Loucy (cell line): Measurements from ENCODE around the gene KIF3B.

Experiments
- H2AFZ ChIP-seq: fragments of 200-600 bp; sonication (generic); 2 replicates; pipeline ENCODE4 v1.6.0; 2016; ENCODE audit warnings: antibody characterized with exemption, mild to moderate bottlenecking, low read length, moderate library complexity
- H3F3A ChIP-seq: fragments of 200-600 bp; 2 replicates; pipeline ENCODE4 v1.6.0; 2016; ENCODE audit warnings: antibody characterized with exemption, low read depth, mild to moderate bottlenecking
- H3K27me3 ChIP-seq: fragments of 200-600 bp; sonication (generic); 2 replicates; pipeline ENCODE4 v1.6.1; 2014; ENCODE audit warnings: low read length, mild to moderate bottlenecking; ENCODE audit not compliant: insufficient read depth, poor library complexity, severe bottlenecking
- H3K36me3 ChIP-seq: fragments of 200-600 bp; sonication (generic); 2 replicates; pipeline ENCODE4 v1.6.1; 2016; ENCODE audit warnings: low read length; ENCODE audit not compliant: insufficient read depth
- H3K4me1 ChIP-seq: fragments of 200-600 bp; sonication (generic); 2 replicates; pipeline ENCODE4 v1.5.1; 2014; ENCODE audit warnings: low read length, mild to moderate bottlenecking; ENCODE audit not compliant: insufficient read depth, poor library complexity, severe bottlenecking
- H3K4me2 ChIP-seq: fragments of 200-600 bp; sonication (generic); 2 replicates; pipeline ENCODE4 v1.6.0; 2014; ENCODE audit warnings: antibody characterized with exemption, low read length, low read depth, mild to moderate bottlenecking; ENCODE audit not compliant: poor library complexity, severe bottlenecking
- H3K4me3 ChIP-seq: fragments of 200-600 bp; sonication (generic); 2 replicates; pipeline ENCODE4 v1.5.1; 2014; ENCODE audit warnings: low read length, mild to moderate bottlenecking, mixed read lengths; ENCODE audit not compliant: poor library complexity, severe bottlenecking
- H3K79me2 ChIP-seq: fragments of 200-600 bp; sonication (generic); 2 replicates; pipeline ENCODE4 v1.6.1; 2014; ENCODE audit warnings: low read length; ENCODE audit not compliant: insufficient read depth
- H3K9ac ChIP-seq: fragments of 200-600 bp; sonication (generic); 2 replicates; pipeline ENCODE4 v1.6.0; 2014; ENCODE audit warnings: mild to moderate bottlenecking, low read depth, low read length, moderate library complexity; ENCODE audit not compliant: poor library complexity, severe bottlenecking
- H3K9me2 ChIP-seq: fragments of 200-600 bp; sonication (generic); replicated peaks from 2 replicates; pipeline ENCODE4 v1.6.1; 2016; ENCODE audit warnings: low read depth, low read length, mixed read lengths
- H3K9me3 ChIP-seq: fragments of 200-600 bp; sonication (generic); 2 replicates; pipeline ENCODE4 v1.6.1; 2014; ENCODE audit warnings: mild to moderate bottlenecking, antibody characterized with exemption, low read length, low read depth; ENCODE audit not compliant: insufficient read depth
- H4K20me1 ChIP-seq: fragments of 200-600 bp; sonication (generic); 2 replicates; pipeline ENCODE4 v1.6.0; 2014; ENCODE audit warnings: antibody characterized with exemption, low read length, mild to moderate bottlenecking; ENCODE audit not compliant: insufficient read depth, poor library complexity, severe bottlenecking
- CTCF ChIP-seq: fragments of 200-600 bp; sonication (generic); conservative IDR thresholded peaks from 2 replicates; pipeline ENCODE4 v1.5.1; 2014; ENCODE audit warnings: mild to moderate bottlenecking, antibody characterized with exemption, low read length
- EZH2phosphoT487 ChIP-seq: fragments of 200-600 bp; IDR thresholded peaks from 2 replicates; pipeline ENCODE4 v1.6.1; 2018; ENCODE audit warnings: antibody characterized with exemption, mild to moderate bottlenecking, moderate library complexity, borderline replicate concordance

Gene KIF3B

GRCh38 chr20:32333988-32334885, 56.8 kb downstream of the KIF3B start:
- no peak overlapping the region for H3K9ac ChIP-seq

GRCh38 chr20:32336918-32337347, 59.5 kb downstream of the KIF3B start:
- H3K9me3 ChIP-seq: no peaks in the 10 kb centered on the region
- no peaks in the 10 kb centered on the region for H4K20me1 ChIP-seq
- no peaks in the 10 kb centered on the region for H3K9me2 ChIP-seq
- TF ChIP-seq EZH2phosphoT487 (no peak), CTCF (peak; percentile 65)
- no peak overlapping the region for H3K9ac ChIP-seq
- peaks cover 4% of the 10 kb centered on the region; the same call in 1 of the 2 replicates for H3K36me3 ChIP-seq
- no peak overlapping the region for H3K4me3 ChIP-seq
- H2AFZ ChIP-seq: no peak overlapping the region
- H3F3A ChIP-seq: no peaks in the 10 kb centered on the region
- no peaks in the 10 kb centered on the region for H3K79me2 ChIP-seq
- H3K4me2 ChIP-seq: no peak overlapping the region
- no peaks in the 10 kb centered on the region for H3K27me3 ChIP-seq
- H3K4me1 ChIP-seq: peaks cover 4% of the 10 kb centered on the region

More at GRCh38 chr20:32333988-32334885, 56.8 kb downstream of the KIF3B start:
- no peaks in the 10 kb centered on the region for H3K9me3 ChIP-seq
- H3F3A ChIP-seq: no peaks in the 10 kb centered on the region
- H3K79me2 ChIP-seq: no peaks in the 10 kb centered on the region
- no peak overlapping the region for H3K4me2 ChIP-seq
- H3K27me3 ChIP-seq: no peaks in the 10 kb centered on the region
- TF ChIP-seq EZH2phosphoT487 (no peak), CTCF (no peak)
- no peaks in the 10 kb centered on the region for H4K20me1 ChIP-seq
- H3K4me3 ChIP-seq: no peak overlapping the region
- H2AFZ ChIP-seq: no peak overlapping the region
- H3K9me2 ChIP-seq: no peaks in the 10 kb centered on the region
- peaks cover 9% of the 10 kb centered on the region; the same call in 1 of the 2 replicates for H3K36me3 ChIP-seq
- peaks cover 4% of the 10 kb centered on the region for H3K4me1 ChIP-seq

GRCh38 chr20:32337937-32338661, 60.6 kb downstream of the KIF3B start:
- H3K9ac ChIP-seq: no peak overlapping the region

More at GRCh38 chr20:32337937-32338661, 60.6 kb downstream of the KIF3B start:
- Histone ChIP-seq H3K79me2 (no peaks in the 10 kb centered on the region), H3K9me3 (no peaks in the 10 kb centered on the region), H3K4me3 (no peak overlapping the region), H3K27me3 (no peaks in the 10 kb centered on the region), H3K36me3 (no peaks in the 10 kb centered on the region), H3F3A (no peaks in the 10 kb centered on the region), H3K9me2 (no peaks in the 10 kb centered on the region), H3K4me1 (peaks cover 4% of the 10 kb centered on the region), H3K4me2 (no peak overlapping the region), H4K20me1 (no peaks in the 10 kb centered on the region), H2AFZ (no peak overlapping the region)
- TF ChIP-seq CTCF: no peak
